IMR-90 (cell line): ENCODE measurements around the gene CES2. TPM values are rescaled to one million over a fixed set of nuclear protein-coding genes. Genes with fewer than 3 reads are reported as not detected.
"Not testable (repeated sequence)": the region's sequence is repeated elsewhere in the genome, so short reads cannot be mapped to it uniquely, and the experiment has no call there.

Experiments
- ATAC-seq: fragments of 200-7000 bp; cut with Tn5 transposase; 2 replicates; pipeline ENCODE4 v1.9.1; 2020; ENCODE audit warnings: low read depth, mild to moderate bottlenecking, moderate library complexity
- BruUV-seq: library from RNA; stranded (reverse); fragments of 400-500 nt; replicated peaks from 2 replicates; lab custom pipeline; 2021; lab: Mats Ljungman, UMichigan
- CTCF ChIA-PET: fragments of 300-600 bp; formaldehyde crosslinking; extraction: SDS; loops from one replicate; lab custom pipeline; 2021; ENCODE audit warnings: antibody characterized with exemption; lab: Yijun Ruan, JAX
- POLR2A ChIA-PET: fragments of 300-600 bp; sonication (Branson Sonifier 250); formaldehyde crosslinking; loops from one replicate; lab custom pipeline; 2022; ENCODE audit warnings: antibody characterized with exemption; ENCODE audit not compliant: unreplicated experiment; lab: Charles Lee
- DNase-seq: peaks from one replicate; pipeline ENCODE4 v3.0.0; 2013
- H2AFZ ChIP-seq: replicated peaks from 2 replicates; pipeline ENCODE3; 2013; ENCODE audit warnings: low read length, mild to moderate bottlenecking; ENCODE audit not compliant: poor library complexity
- H2AK5ac ChIP-seq: 2 replicates; pipeline ENCODE4 v1.6.1; 2013; ENCODE audit warnings: low read depth, low read length, inconsistent platforms
- H2AK9ac ChIP-seq: replicated peaks from 2 replicates; pipeline ENCODE3; 2013; ENCODE audit warnings: mild to moderate bottlenecking, low read depth, low read length, moderate library complexity; ENCODE audit not compliant: poor library complexity
- H2BK120ac ChIP-seq: 2 replicates; pipeline ENCODE4 v1.6.1; 2013; ENCODE audit warnings: low read depth, low read length, inconsistent platforms
- H2BK15ac ChIP-seq: 3 replicates; pipeline ENCODE4 v1.6.1; 2013; ENCODE audit warnings: low read depth, low read length, inconsistent platforms
- H2BK20ac ChIP-seq: 2 replicates; pipeline ENCODE4 v1.6.1; 2013; ENCODE audit warnings: low read depth, mild to moderate bottlenecking, inconsistent platforms, low read length, moderate library complexity
- H2BK5ac ChIP-seq: 2 replicates; pipeline ENCODE4 v1.6.1; 2013; ENCODE audit warnings: mild to moderate bottlenecking, low read depth, low read length, inconsistent platforms; ENCODE audit not compliant: poor library complexity, severe bottlenecking
- H3K14ac ChIP-seq: replicated peaks from 2 replicates; pipeline ENCODE4 v1.6.1; 2013; ENCODE audit warnings: low read depth, low read length, inconsistent platforms
- H3K18ac ChIP-seq: 2 replicates; pipeline ENCODE4 v1.6.1; 2013; ENCODE audit warnings: low read depth, low read length, control low read depth
- H3K23ac ChIP-seq: 2 replicates; pipeline ENCODE4 v1.6.1; 2013; ENCODE audit warnings: low read depth, low read length, inconsistent platforms
- H3K27ac ChIP-seq: 2 replicates; pipeline ENCODE4 v1.5.1; 2013; ENCODE audit warnings: mild to moderate bottlenecking, control low read depth, low read length; ENCODE audit not compliant: insufficient read depth
- H3K27me3 ChIP-seq: 2 replicates; pipeline ENCODE4 v1.6.1; 2013; ENCODE audit warnings: low read length; ENCODE audit not compliant: control insufficient read depth, insufficient read depth
- H3K36me3 ChIP-seq: 2 replicates; pipeline ENCODE4 v1.6.1; 2013; ENCODE audit warnings: low read length, mixed read lengths; ENCODE audit not compliant: control insufficient read depth, insufficient read depth
- H3K4ac ChIP-seq: 2 replicates; pipeline ENCODE4 v1.6.1; 2013; ENCODE audit warnings: low read depth, low read length, inconsistent platforms
- H3K4me1 ChIP-seq: 2 replicates; pipeline ENCODE4 v1.6.1; 2013; ENCODE audit warnings: low read length, mixed read lengths; ENCODE audit not compliant: control insufficient read depth, insufficient read depth
- H3K4me2 ChIP-seq: 2 replicates; pipeline ENCODE4 v1.6.1; 2013; ENCODE audit warnings: low read depth, mild to moderate bottlenecking, control low read depth, low read length, moderate library complexity
- H3K4me3 ChIP-seq: 2 replicates; pipeline ENCODE4 v1.5.1; 2013; ENCODE audit warnings: low read depth, mild to moderate bottlenecking, control low read depth, low read length, moderate library complexity; ENCODE audit not compliant: insufficient read depth
- H3K56ac ChIP-seq: 2 replicates; pipeline ENCODE4 v1.6.1; 2013; ENCODE audit warnings: low read length, inconsistent platforms; ENCODE audit not compliant: insufficient read depth; ENCODE audit errors: extremely low read depth
- H3K79me1 ChIP-seq, 2 experiments: 2 replicates each; pipeline ENCODE4 v1.6.1; 2013; ENCODE audit warnings: low read length in 2 of 2, inconsistent platforms in 1 of 2, low read depth in 1 of 2
- H3K9ac ChIP-seq: 2 replicates; pipeline ENCODE4 v1.6.1; 2013; ENCODE audit warnings: low read depth, low read length, control low read depth
- H3K9me1 ChIP-seq: 2 replicates; pipeline ENCODE4 v1.6.1; 2013; ENCODE audit warnings: low read length, inconsistent platforms; ENCODE audit not compliant: insufficient read depth
- H3K9me3 ChIP-seq: 2 replicates; pipeline ENCODE4 v1.6.1; 2013; ENCODE audit warnings: low read length; ENCODE audit not compliant: control insufficient read depth, insufficient read depth
- H4K20me1 ChIP-seq: 2 replicates; pipeline ENCODE4 v1.6.1; 2013; ENCODE audit warnings: low read length, inconsistent platforms; ENCODE audit not compliant: insufficient read depth
- H4K5ac ChIP-seq: 2 replicates; pipeline ENCODE4 v1.6.1; 2013; ENCODE audit warnings: mild to moderate bottlenecking, low read depth, low read length, control low read depth
- H4K8ac ChIP-seq, 2 experiments: 2 replicates each; pipeline ENCODE4 v1.6.1; 2013; ENCODE audit warnings: low read depth in 2 of 2, low read length in 2 of 2, control low read depth in 1 of 2, inconsistent platforms in 1 of 2
- H4K91ac ChIP-seq: 2 replicates; pipeline ENCODE4 v1.6.1; 2013; ENCODE audit warnings: low read depth, low read length, inconsistent platforms; ENCODE audit not compliant: insufficient read depth
- CTCF ChIP-seq: conservative IDR thresholded peaks from 2 replicates; pipeline ENCODE4 v1.5.1; 2012; ENCODE audit warnings: mild to moderate bottlenecking, low read depth, low read length, improper control_type of control experiment
- MXI1 ChIP-seq: IDR thresholded peaks from 2 replicates; pipeline ENCODE4 v1.6.1; 2012; ENCODE audit warnings: low read depth, mild to moderate bottlenecking, low read length, moderate library complexity, borderline replicate concordance
- RCOR1 ChIP-seq: IDR thresholded peaks from 2 replicates; pipeline ENCODE4 v1.6.1; 2012; ENCODE audit warnings: mild to moderate bottlenecking, low read length, improper control_type of control experiment; ENCODE audit not compliant: insufficient replicate concordance
- WGBS, 2 experiments: methylation state at CpG; one replicate each; pipeline versions ENCODE4 v1.1.5 to v1.1.7; 2013; ENCODE audit warnings: missing lambda C conversion rate in 2 of 2; ENCODE audit not compliant: insufficient read length in 1 of 2; ENCODE audit errors: extremely low coverage in 2 of 2; 5-methylcytosine and 5-hydroxymethylcytosine counted together
- dilution Hi-C: fragments of 300-500 bp; cut with HindIII; formaldehyde crosslinking; loops from one replicate; pipeline ENCODE4 v1.14.3; 2018; ENCODE audit warnings: low sequenced_read_pairs; ENCODE audit not compliant: unreplicated experiment
- in situ Hi-C: fragments of 300-500 bp; cut with MboI; formaldehyde crosslinking; loops from 3 replicates; pipeline ENCODE4 v1.14.3; 2019; ENCODE audit warnings: low sequenced_read_pairs, inconsistent platforms, mixed read lengths
- intact Hi-C: fragments of 100-400 bp; cut with micrococcal nuclease; formaldehyde crosslinking; loops from 2 replicates; pipeline ENCODE4 v1.10.0; 2022
- polyA plus RNA-seq, 3 experiments: library from polyadenylated mRNA; depleted of rRNA; stranded (reverse); fragments of >200 nt; gene quantifications; 2 replicates each; pipeline ENCODE4 v1.2.3, GENCODE V29; 2012; ENCODE audit warnings: low replicate concordance in 1 of 3
- total RNA-seq: library from RNA; depleted of rRNA; stranded (reverse); fragments of >200 nt; gene quantifications from 2 replicates; pipeline ENCODE4 v1.2.3, GENCODE V29; 2012

CES2 gene
- total and polyA plus RNA-seq, 2 of the 4 experiments (the other 2 are of a cell fraction) = 15.1 to 23.2 TPM

GRCh38 chr16:66895999-66896398 lies 39.3 kb upstream of the CES2 start:
- peak overlapping the region; percentile 42 for H2AK9ac ChIP-seq
- H2BK15ac ChIP-seq = no peak overlapping the region
- H3K18ac ChIP-seq = no peak overlapping the region
- no peak overlapping the region for H3K14ac ChIP-seq
- H3K4ac ChIP-seq = 0 out of 2 replicates have a peak overlapping the region, but pooled peaks have one; percentile 19
- WGBS, 2 experiments = 93% methylated on average over 2 of the region's 3 CpGs; no CpG with 5 or more reads in 1 of the 2 experiments
- ChIA-PET CTCF (interaction anchor here (0.8 to 1.8 kb wide), 4 partner anchors 10 to 51 kb away, joined by 3 to 20 read pairs (median 6); partner anchors contain the start of gene RRAD), POLR2A (no interaction called here)
- no peak overlapping the region for H3K56ac ChIP-seq
- in situ Hi-C loops (loop anchor here (5.0 kb wide), 1 partner anchor 36 kb away; the partner anchor contains the start of gene CIAO2B), dilution Hi-C loops (no loop called here), intact Hi-C loops (loop anchor here (1.0 to 10.0 kb wide), 4 partner anchors 31 to 259 kb away; partner anchors contain the start of genes B3GNT9, CES2, CIAO2B and FBXL8)
- H3K27ac ChIP-seq = no peak overlapping the region
- H4K20me1 ChIP-seq = no peaks in the 10 kb centered on the region
- peaks cover 20% of the 10 kb centered on the region for H3K9me1 ChIP-seq
- H3K4me2 ChIP-seq = no peak overlapping the region
- H3K36me3 ChIP-seq = peaks cover 4% of the 10 kb centered on the region; the same call in 1 of the 2 replicates
- peak overlapping the region; percentile 44; the same call in 1 of the 2 replicates for H4K5ac ChIP-seq
- H2BK20ac ChIP-seq = no peak overlapping the region
- DNase-seq = no peak
- H3K4me1 ChIP-seq = peaks cover 23% of the 10 kb centered on the region
- H3K9ac ChIP-seq = no peak overlapping the region
- no peak overlapping the region for H3K23ac ChIP-seq
- TF ChIP-seq MXI1 = no peak
- no peak for TF ChIP-seq RCOR1
- TF ChIP-seq CTCF = no peak
- H3K9me3 ChIP-seq = no peaks in the 10 kb centered on the region
- H4K91ac ChIP-seq = no peak overlapping the region
- no peaks in the 10 kb centered on the region; a peak in 2 of 4 replicates for H3K79me1 ChIP-seq
- no peaks in the 10 kb centered on the region for H3K27me3 ChIP-seq
- peak overlapping the region; percentile 82 for H2AK5ac ChIP-seq
- ATAC-seq = no peak
- no peak overlapping the region for H2AFZ ChIP-seq
- H3K4me3 ChIP-seq = no peak overlapping the region
- no TSS peak for BruUV-seq
- H4K8ac ChIP-seq = no peak overlapping the region
- H2BK5ac ChIP-seq = no peak overlapping the region
- no peak overlapping the region for H2BK120ac ChIP-seq

GRCh38 chr16:66896682-66897081 lies 38.6 kb upstream of the CES2 start:
- H4K20me1 ChIP-seq, H3K36me3 ChIP-seq, H2BK15ac ChIP-seq, H2BK5ac ChIP-seq, H3K4me2 ChIP-seq, H2BK120ac ChIP-seq, H2AK5ac ChIP-seq, H3K14ac ChIP-seq, H3K79me1 ChIP-seq, H4K5ac ChIP-seq, H4K91ac ChIP-seq, H3K18ac ChIP-seq, dilution Hi-C loops, H3K9ac ChIP-seq, BruUV-seq, H3K4me3 ChIP-seq, H3K27ac ChIP-seq, H3K4ac ChIP-seq, H2BK20ac ChIP-seq, ATAC-seq, H2AK9ac ChIP-seq, POLR2A ChIA-PET, H2AFZ ChIP-seq, H3K56ac ChIP-seq, H3K23ac ChIP-seq, H3K9me3 ChIP-seq, DNase-seq, H4K8ac ChIP-seq, H3K27me3 ChIP-seq: not testable (repeated sequence)
- intact Hi-C loops = loop anchor here (10.0 kb wide), 1 partner anchor 258 kb away; the partner anchor contains the start of genes B3GNT9, FBXL8 and TRADD
- peaks cover 29% of the 10 kb centered on the region for H3K4me1 ChIP-seq
- CTCF ChIA-PET = interaction anchor here (0.6 kb wide), 1 partner anchor 115 kb away, joined by 3 read pairs; no protein-coding TSS in a partner anchor
- H3K9me1 ChIP-seq = peaks cover 27% of the 10 kb centered on the region
- in situ Hi-C loops = loop anchor here (5.0 kb wide), 1 partner anchor 36 kb away; the partner anchor contains the start of gene CIAO2B
- 86% methylated on average over 3 of the region's 5 CpGs; no CpG with 5 or more reads in 1 of the 2 experiments for WGBS, 2 experiments
